Activated naive CD4-positive, alpha-beta T cell treated with anti-CD3 and anti-CD28 coated beads, Interleukin-2, amount 50 U/mL, for 72 hours (primary cell): Measurements from ENCODE around the gene PRPF6. TPM values are rescaled to one million over a fixed set of nuclear protein-coding genes. Genes with fewer than 3 reads are reported as not detected.

Source experiments
- ATAC-seq, 2 donors: fragments of 150-1000 bp; cut with Tn5 transposase; 2 replicates each; pipeline ENCODE4 v1.10.0; 2021; ENCODE audit warnings: mild to moderate bottlenecking in 2 of 2, moderate library complexity in 2 of 2
- DNase-seq, 2 donors: peaks; one replicate each; pipeline ENCODE4 v3.0.0; 2021 to 2022; ENCODE audit warnings: low spot score in 2 of 2
- H3K27ac Mint-ChIP-seq, 2 donors: one replicate each; pipeline ENCODE4 v1.8.0; 2022; ENCODE audit warnings: mild to moderate bottlenecking in 2 of 2, mixed read lengths in 2 of 2
- H3K36me3 Mint-ChIP-seq, 2 donors: one replicate each; pipeline ENCODE4 v1.8.0; 2022; ENCODE audit warnings: mixed read lengths in 2 of 2
- H3K9me3 Mint-ChIP-seq, 2 donors: one replicate each; pipeline ENCODE4 v1.8.0; 2022; ENCODE audit warnings: mixed read lengths in 2 of 2
- total RNA-seq, 2 donors: library from RNA; stranded (reverse); gene quantifications; one replicate each; pipeline ENCODE4 v1.2.3, GENCODE V29; 2022

PRPF6 gene
- total RNA-seq, 2 donors from 2014 or later: 82.1 to 82.7 TPM

DNA sequence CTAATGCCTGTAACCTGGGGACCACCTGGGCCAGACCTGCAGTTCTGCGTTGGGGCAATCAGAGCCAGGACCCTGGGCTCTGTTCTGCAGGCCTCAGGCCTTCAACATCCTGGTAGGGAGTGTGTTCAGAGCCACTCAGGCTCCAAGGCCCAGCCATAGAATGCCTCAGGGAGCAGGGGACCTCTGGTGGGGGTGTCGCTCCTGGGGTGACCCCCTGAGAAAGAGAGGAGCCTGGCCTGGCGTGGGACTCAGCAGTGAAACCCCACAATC, 37.2 kb upstream of the PRPF6 start:
- DNase-seq (no peak), ATAC-seq (no peak)
- H3K36me3 Mint-ChIP-seq: peaks cover 0 to 6% of the 10 kb centered on the region in 2 donors
- no peaks in the 10 kb centered on the region for H3K9me3 Mint-ChIP-seq
- H3K27ac Mint-ChIP-seq: peak overlapping the region in 1 of 2 donors; percentile 35

DNA sequence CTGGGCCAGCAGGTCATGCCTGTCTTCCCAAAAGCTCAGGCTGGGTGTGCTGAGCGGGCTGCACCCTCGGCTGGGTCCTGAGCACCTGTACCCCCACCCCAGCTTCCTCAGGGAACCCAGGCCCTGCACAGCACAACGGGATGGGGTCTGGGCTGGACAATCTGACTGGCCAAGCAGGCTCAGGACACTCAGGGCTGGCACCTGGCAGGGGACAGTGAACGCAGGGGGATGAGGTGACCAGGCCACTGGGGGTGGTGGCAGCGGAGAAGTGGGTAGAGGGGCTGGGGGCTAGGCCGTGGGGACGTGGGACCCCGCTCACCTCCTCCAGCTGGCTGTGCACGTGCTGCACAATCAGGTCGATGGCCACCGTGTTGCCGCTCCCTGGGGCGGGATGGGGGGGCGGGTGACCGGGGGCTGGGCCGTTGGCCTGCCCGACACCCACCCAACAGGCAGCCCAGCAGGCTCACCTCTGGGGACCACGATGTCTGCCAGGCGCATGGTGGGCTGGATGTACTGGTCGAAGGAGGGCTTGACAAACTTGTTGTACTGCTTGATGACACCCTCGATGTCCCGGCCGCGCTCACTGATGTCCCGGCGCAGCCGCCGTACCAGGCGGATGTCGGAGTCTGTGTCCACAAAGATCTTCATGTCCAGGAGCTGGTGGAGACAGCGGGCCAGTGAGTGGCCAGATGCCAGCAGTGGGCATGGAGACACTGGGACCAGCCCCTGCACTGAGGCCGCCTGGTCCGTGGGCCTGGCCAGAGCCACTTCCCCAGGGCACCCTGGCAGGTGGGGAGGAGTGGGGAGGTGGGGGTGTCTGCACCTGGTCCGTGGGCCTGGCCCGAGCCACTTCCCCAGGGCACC, 36.6 kb upstream of the PRPF6 start:
- peaks cover 0 to 6% of the 10 kb centered on the region in 2 donors for H3K36me3 Mint-ChIP-seq
- ATAC-seq: no peak
- no peak for DNase-seq
- no peaks in the 10 kb centered on the region for H3K9me3 Mint-ChIP-seq
- peak overlapping the region in 1 of 2 donors; percentile 35 for H3K27ac Mint-ChIP-seq

DNA sequence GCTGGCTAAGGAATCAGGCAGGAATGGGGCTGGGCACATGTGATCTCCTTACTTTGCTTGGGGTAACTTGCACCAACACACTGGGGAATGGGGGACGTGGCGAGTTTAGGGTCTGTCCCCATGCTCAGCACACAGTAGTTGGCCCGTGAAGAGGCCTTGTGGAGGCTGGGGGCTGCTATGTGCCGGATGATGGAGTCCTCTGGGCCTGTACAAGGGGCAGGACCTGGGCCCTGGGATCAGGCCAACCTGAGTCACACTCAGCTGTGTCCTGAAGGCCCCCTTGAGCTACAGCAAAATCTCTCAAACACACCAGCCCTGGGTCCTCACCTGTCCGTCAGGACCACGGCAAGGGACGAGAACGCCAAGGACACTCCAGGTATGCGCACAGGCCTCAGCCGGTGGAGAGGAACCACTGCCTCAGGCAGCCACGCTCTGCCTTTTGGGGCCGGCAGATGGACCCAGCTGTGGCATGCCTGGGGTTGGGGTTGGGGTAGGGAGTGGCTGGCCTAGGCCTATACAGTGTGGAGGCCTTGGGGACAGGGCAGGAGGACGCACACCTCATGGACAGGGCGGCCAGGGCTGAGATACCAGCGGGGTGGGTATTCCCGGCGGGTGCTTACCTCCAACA, 35.8 kb upstream of the PRPF6 start:
- no peaks in the 10 kb centered on the region for H3K9me3 Mint-ChIP-seq
- peak overlapping the region in 1 of 2 donors; percentile 72 for H3K27ac Mint-ChIP-seq
- ATAC-seq (no peak), DNase-seq (no peak)
- H3K36me3 Mint-ChIP-seq: peaks cover 0 to 6% of the 10 kb centered on the region in 2 donors

DNA sequence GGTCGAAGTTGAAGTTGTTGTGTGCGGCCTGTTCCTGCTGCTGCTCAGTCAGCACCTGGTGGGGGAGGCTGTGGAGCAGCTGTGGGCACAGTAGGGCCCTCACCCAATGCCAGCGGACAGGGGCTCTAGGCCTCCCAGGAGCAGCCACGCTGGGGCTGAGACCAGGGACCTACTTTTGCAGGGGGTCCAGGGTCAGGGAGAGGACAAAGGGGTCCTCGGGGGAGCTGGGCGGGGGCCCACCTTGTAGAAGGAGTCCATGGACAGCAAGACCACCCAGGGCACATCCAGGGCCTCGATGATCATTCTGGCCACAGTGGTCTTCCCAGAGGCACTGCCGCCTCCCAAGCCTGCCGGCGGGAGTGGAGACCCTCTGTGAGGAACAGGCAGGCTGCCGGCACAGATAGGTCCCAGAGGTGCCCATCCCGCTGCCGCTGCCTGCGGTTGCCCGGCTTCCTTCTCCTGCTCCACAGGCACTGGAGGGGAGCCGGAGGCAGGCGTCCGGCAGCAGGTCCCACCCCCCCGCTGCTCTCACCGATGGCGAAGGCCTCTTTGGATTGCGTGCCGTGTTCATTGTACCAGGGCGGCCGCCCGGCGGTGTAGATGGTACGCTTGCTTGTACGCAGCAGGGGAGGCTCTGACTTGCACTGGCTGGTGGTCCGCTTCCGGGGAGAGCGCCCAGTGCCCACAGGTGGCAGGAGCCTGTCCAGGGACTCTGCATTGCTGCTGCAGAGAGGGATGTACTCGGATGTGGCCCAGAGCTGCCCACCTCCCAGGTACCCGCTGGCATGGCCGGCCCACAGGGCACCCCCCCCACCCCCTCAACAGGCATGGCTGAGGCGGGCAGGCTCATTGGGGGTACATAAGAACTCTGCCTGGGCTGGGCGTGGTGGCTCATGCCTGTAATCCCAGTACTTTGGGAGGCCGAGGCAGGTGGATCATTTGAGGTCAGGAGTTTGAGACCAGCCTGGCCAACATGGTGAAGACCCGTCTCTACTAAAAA, 34.7 kb upstream of the PRPF6 start:
- Mint-ChIP-seq H3K27ac (peak overlapping the region; percentile 60 to 88), H3K36me3 (peaks cover 0 to 6% of the 10 kb centered on the region in 2 donors), H3K9me3 (no peaks in the 10 kb centered on the region)
- ATAC-seq (no peak), DNase-seq (no peak)

DNA sequence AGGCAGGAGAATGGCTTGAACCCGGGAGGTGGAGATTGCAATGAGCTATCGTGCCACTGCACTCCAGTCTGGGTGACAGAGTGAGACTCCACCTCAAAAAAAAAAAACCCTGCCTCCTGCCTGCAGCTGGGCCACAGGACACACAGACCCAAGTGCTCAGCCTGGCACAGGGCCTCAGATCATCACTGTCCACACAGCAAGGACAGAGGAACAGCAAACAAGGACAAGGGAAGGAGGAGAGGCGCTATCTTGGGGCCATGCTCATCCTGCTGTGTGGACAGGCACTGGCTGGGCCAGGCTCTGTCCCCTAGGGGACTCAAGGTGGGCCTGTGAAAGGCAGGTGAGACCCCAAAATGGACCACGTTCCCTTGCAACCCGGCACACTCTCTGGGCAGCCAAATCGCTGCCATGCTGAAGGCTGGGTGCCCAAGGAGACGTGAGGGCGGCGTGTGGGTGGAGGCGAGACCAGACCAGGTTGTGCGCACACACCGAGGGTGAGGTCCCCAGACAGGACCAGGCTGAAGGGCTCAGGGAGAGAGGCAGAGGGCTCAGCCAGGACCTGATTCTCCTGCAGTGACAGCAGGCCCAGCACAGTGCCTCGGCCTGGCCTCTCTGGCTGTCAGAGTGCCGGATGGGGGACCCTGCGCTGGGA, 33.8 kb upstream of the PRPF6 start:
- Mint-ChIP-seq H3K9me3 (no peaks in the 10 kb centered on the region), H3K36me3 (peaks cover 0 to 6% of the 10 kb centered on the region in 2 donors), H3K27ac (peak overlapping the region; percentile 60 to 88)
- DNase-seq (no peak), ATAC-seq (no peak)

DNA sequence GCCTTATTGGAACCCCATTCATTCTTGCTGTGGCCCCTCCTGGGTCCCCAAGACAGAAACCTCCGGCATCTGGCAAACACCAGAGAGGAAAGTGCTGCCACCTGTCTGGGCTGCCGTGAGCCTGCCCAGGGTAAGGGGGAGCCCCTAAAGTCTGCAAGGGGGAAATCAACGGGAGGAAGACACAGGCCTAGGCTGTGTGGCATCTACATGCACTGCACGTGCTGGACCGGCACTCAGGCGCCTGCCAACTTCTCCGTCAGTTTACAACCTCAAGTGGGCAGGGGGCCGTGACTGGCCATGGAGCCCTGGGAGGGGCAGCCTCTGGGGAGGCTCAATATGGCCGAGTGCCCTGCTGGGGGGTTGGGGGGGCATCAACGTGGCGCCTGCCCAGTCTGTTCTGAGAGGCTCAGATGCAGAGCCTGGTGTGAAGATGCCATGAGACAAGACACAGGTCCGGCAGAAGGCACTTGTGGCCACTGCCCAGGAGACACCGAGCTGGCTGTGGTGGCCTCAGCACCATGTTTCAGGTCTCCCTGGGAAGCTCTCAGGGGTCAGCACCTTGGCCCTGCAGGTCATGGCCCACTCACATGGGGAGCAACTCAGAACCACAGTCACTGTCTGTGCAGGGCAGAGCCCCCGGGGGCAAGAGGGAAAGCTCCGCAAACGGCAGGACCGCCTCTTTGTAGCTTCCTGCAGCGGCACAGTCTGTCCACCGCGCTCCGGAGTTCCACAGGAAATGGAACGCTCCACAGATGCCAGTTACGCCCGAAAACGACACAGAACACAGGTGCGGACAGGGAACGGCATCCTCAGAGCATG, 33.1 kb upstream of the PRPF6 start:
- peaks cover 0 to 6% of the 10 kb centered on the region in 2 donors for H3K36me3 Mint-ChIP-seq
- H3K27ac Mint-ChIP-seq: peak overlapping the region; percentile 60 to 88
- DNase-seq (no peak), ATAC-seq (peak; percentile 20 to 53)
- no peaks in the 10 kb centered on the region for H3K9me3 Mint-ChIP-seq

DNA sequence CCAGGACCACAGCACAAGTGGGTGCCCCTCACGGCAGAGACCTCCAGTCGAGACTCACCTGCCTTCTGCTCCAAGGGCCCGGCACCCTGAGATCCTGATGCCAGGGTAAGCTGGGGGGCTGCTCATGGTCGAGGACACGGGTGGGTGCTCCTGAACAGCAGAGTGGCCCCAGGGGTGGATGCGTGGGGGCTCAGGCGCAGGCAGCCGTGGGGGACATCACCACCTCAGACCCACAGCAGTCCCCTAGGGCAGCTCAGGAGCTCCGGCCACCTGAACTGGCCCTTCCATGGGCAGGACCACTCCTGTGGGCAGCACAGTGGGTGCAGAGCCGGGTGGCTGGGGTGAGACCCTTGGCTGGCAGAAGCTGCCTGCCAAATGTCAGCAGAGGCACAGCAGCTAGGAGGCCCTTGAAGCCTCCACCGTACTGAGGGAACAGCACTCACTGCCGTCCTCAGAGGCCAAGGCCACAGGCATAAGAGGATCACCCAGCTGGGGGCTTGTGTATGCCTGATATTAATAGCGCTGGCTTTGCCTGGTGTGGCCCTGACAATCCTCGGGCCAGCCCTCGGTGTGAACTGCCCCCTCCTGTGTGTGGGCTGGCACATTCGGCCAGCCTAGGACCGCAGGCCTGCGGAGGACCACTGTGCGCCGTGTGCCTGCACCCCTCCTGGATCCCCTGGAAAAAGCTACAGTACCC, 30.1 kb upstream of the PRPF6 start:
- Mint-ChIP-seq H3K27ac (no peak overlapping the region), H3K36me3 (peaks cover 4 to 6% of the 10 kb centered on the region in 2 donors), H3K9me3 (no peaks in the 10 kb centered on the region)
- no peak for ATAC-seq
- no peak for DNase-seq

DNA sequence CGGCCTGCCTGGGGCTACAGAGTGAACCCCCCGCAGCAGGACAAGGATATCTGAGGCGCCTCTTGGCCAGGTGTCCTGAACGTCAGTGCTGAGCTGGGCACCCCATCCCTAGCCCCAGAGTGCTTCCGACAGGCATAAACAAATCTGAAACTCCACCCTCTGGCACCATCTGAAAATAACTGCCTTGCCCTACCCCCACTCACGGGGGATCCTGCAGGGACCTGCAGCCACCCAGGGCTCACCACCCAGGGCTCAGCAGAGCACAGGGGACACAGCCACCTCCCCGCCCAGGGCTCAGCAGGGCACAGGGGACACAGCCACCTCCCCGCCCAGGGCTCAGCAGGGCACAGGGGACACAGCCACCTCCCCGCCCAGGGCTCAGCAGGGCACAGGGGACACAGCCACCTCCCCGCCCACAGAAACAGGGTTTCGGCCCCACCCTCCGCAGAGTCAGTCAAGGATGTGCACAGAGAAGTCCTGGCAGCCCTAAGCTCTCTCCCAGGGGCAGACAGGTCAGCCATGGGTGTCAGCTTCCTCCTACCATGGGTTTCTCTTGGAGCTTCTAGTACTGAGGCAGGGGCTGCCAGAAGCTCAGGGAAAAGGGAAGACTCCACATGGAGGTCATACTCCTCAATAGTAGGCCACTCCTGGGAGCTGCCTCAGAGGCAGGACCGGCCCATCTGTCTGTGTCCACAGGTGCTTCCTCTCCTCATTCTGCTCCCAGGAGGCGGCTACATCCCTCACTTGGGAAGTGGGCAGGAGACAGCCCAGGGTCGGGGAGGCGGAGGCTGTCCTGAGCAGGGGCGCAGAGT, 29.3 kb upstream of the PRPF6 start:
- ATAC-seq: no peak
- H3K9me3 Mint-ChIP-seq: no peaks in the 10 kb centered on the region
- DNase-seq: no peak
- H3K27ac Mint-ChIP-seq: no peak overlapping the region
- H3K36me3 Mint-ChIP-seq: peaks cover 4 to 6% of the 10 kb centered on the region in 2 donors

DNA sequence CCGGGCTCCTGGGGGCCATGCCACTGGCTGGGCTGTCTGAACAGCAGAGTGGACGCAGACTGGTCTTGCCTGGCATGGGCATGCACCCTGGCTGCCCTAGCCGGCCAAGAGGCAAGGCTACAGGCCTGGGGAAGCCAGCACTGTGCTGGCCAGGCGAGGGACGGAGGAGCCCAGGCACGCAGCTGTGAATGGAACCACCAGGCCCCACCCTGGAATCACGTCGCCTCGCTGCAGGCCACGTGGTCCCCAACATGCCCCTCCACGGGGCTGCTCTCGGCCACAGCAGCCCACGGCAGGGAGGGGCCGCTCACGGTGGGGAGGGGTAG, 28.8 kb upstream of the PRPF6 start:
- H3K27ac Mint-ChIP-seq: no peak overlapping the region
- DNase-seq (no peak), ATAC-seq (no peak)
- no peaks in the 10 kb centered on the region for H3K9me3 Mint-ChIP-seq
- peaks cover 4 to 6% of the 10 kb centered on the region in 2 donors for H3K36me3 Mint-ChIP-seq

DNA sequence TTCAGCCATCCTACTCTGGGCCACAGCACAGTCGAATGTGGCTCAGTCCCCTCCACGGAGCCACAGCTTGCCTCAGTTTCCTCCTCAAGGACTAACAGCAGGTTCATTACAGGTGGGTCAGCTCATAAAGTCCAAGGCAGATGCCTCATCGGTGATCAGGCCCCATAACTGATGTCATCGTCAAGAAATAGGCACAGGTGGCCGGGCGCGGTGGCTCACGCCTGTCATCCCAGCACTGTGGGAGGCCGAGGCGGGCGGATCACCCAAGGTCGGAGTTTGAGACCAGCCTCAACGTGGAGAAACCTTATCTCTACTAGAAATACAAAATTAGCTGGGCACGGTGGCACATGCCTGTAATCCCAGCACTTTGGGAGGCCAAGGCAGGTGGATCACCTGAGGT, 28.2 kb upstream of the PRPF6 start:
- ATAC-seq: no peak
- peak overlapping the region; percentile 29 to 79 for H3K27ac Mint-ChIP-seq
- no peaks in the 10 kb centered on the region for H3K9me3 Mint-ChIP-seq
- DNase-seq: no peak
- H3K36me3 Mint-ChIP-seq: peaks cover 4 to 6% of the 10 kb centered on the region in 2 donors

DNA sequence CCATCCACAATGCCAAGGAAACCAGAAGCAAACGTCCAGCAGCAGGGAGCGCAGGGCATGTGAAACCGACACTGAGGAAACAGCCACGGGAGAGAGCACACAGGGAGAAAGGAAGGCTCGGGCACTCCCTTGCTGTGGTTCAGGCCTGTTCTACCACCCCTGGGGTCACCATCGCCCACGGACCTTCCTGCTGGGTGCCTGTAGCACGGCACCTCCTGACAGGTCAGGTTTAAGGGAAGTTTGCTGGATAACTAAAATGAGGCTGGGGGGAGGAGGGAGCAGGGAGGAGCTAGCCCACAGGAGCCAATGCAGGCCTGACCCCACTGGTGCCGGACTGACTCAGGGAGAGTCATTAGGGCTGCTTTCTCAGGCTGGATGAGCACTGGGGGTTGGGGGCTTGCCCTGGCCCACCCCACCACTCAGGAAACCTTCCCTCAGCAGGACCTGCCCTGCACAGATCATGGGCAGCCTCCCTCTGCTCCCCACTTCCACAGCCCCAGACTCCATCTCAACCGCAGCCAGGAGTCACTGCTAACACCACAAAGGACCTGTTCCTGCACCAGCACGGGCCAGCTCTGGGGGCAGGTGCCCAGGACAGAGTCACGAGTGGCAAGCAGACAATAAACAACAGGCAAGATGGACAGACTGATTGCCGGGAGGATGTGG, 27.0 kb upstream of the PRPF6 start:
- Mint-ChIP-seq H3K9me3 (no peaks in the 10 kb centered on the region), H3K27ac (peak overlapping the region; percentile 79 to 84), H3K36me3 (peaks cover 0 to 4% of the 10 kb centered on the region in 2 donors)
- DNase-seq (no peak), ATAC-seq (no peak)

DNA sequence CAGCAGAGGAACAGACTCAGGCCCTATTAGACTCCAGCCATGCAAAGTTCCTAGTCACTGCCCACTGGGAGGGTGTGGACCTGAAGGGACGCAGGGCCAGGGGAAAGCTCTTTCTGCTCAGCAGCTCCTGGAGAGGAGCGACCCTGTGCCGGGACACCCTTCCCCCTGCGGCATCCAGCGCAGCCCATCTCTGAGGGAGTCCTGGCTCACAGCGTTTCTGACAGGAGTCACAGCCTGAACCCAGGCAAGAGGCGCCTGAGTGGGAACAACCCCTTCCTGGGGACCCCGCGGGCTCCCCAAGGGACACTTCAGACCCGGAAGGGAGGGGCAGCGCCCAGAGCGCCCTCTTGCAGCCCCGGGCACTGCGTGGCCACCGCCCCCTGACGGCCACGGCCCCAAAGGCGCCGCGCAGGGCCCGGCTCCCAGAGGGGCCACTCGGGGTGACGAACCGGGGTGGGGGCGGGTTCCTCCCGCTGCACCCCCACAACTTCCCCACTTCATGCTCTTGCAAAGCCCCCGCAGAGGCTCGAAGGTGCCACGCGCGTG, 25.6 kb upstream of the PRPF6 start:
- Mint-ChIP-seq H3K36me3 (peaks cover 0 to 4% of the 10 kb centered on the region in 2 donors), H3K9me3 (no peaks in the 10 kb centered on the region), H3K27ac (peak overlapping the region in 1 of 2 donors; percentile 79)
- ATAC-seq: peak; percentile 11 to 14
- peak in 1 of 2 donors; percentile 53 for DNase-seq

DNA sequence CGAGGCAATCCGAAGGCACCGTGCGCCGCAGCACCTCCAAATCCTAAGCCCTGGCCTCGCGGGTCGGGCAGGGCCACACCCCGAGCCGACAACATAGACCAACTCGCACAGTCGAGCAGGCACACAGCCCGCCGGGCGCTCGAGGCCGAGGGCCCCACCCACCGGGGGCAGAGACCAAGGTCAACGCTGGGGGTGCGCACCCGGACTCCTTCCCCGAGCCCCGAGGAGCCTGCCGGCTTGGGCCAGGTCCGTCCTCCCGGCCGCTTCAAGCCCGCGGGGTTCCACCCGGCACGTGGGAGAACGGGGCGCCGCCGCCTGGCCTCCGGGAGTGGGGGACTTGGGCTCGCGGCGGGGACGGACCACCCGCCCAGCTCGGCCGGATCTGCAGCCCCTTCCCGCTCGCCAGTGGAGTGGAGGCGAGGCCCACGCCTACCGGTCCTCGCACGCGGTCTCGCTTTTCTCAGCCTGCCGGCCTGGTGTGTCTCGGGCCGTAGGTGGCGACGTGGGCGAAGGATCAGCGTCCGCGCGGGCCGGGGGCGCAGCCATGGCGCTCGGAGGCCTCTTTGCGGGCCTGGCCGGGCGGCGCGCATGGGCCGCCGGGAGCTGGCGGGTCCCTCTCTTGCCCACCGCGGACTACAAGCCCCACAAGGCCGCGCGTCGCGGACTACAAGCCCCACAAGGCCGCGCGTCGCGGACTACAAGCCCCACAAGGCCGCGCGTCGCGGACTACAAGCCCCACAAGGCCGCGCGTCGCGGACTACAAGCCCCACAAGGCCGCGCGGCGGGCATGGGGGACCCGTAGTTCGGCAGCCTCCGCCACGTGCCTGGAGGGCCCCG, 24.9 kb upstream of the PRPF6 start, which contains the start of gene UCKL1:
Gene UCKL1, minus strand, starts transcription at position 590 of the 837 bp plus-strand sequence. Its CDS starts 44 bp downstream, at position 546.
- Mint-ChIP-seq H3K36me3 (peaks cover 0 to 4% of the 10 kb centered on the region in 2 donors), H3K9me3 (no peaks in the 10 kb centered on the region), H3K27ac (peak within 1 kb of the TSS; percentile 79 to 88)
- DNase-seq (peak; percentile 88 to 91), ATAC-seq (peak; percentile 73 to 82)
